ENCODE measurements around the gene CENPN.

- TF ChIP-seq CTCF (IDR thresholded peaks at IDR 0.05) (no peak), POLR2A (IDR thresholded peaks at IDR 0.05) (peak; percentile 46)
Observed at GRCh38 chr16:81006813-81007695, at the start of gene CENPN, which contains the start of gene CMC2.

Measured in breast epithelium (tissue), 3 donors.